Measurements from ENCODE around the gene RANBP17.
"Not testable (repeated sequence)": the region's sequence is repeated elsewhere in the genome, so short reads cannot be mapped to it uniquely, and the experiment has no call there.

RANBP17 gene

DNA sequence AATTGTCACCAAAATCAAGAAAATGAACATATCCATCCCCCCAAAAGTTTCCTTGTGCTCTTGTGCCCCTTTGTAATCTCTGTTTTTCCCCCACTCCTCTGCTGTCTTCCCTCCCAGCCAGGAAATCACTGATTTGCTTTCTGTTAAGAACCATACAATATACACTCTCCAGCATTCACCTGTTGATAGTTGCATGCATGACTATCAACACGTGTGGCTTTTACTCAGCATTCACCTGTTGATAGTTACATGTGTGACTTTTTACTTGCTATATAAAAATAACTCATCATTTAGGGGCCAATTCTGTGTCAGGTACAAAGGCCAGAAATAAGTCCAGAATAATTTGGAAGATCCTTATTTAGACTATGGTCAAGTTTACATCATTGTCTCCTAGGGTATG is 6.0 kb downstream of the RANBP17 start:
- DNase-seq (ENCODE audit: low spot score) = no peak

DNA sequence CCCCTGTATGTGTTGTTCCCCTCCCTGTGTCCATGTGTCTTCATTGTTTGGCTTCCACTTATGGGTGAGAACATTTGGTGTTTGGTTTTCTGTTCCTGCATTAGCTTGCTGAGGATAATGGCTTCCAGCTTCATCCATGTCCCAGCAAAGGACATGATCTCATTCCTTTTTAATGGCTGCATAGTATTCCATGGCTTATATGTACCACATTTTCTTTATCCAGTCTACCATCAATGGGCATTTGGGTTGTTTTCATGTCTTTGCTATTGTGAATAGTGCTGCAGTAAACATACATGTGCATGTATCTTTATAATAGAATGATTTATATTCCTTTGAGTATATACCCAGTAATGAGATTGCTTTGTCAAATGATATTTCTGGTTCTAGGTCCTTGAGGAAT is 8.6 kb downstream of the RANBP17 start:
- DNase-seq (ENCODE audit: low spot score) = not testable (repeated sequence)

DNA sequence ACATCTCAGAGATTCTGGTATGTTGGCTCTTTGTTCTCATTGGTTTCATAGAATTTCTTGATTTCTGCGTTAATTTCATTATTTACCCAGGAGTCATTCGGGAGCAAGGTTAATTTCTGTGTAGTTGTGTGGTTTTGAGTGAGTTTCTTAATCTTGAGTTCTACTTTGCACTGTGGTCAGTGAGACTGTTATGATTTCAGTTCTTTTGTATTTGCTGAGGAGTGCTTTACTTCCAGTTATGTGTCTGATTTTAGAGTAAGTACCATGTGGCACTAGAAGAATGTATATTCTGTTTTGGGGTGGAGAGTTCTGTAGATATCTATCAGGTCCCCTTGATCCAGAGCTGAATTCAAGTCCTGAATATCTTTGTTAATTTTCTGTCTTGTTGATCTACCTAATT is 12.2 kb downstream of the RANBP17 start:
- DNase-seq (ENCODE audit: low spot score) = no peak

DNA sequence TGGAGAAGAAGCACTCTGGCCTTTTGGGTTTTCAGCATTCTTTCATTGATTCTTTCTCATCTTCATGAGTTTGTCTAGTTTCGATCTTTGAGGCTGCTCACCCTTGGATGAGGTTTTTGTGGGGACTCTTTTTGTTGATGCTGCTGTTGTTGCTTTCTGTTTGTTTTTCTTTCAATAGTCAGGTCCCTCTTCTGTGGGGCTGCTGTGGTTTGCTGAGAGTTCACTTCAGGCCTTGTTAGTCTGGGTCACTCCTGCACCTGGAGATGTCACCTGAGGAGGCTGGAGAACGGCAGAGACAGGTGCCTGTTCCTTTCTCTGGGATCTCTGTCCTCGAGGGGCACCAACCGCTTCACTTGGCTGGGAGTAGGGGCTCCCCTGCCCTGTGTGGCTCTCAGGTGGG is 14.0 kb downstream of the RANBP17 start:
- no peak for DNase-seq (ENCODE audit: low spot score)

DNA sequence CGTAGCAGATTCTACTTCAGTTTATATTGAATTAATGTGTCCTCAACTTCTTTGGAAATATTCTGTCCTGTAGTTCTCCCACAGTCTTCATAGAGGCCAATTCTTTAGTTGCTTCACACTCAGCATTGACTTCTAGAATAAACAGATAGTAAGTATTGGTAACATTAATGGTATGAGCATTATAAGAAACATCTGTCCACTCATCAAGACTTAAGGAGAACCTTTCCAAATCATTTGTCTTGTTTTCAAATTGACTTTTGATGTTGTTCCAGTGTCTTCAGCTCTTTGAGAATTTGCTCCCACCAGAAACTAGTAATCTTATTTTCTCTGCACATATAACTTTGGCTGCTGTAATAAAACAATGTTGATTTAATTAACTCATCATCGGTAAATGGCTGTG is 18.3 kb downstream of the RANBP17 start:
- no peak for DNase-seq (ENCODE audit: low spot score)

DNA sequence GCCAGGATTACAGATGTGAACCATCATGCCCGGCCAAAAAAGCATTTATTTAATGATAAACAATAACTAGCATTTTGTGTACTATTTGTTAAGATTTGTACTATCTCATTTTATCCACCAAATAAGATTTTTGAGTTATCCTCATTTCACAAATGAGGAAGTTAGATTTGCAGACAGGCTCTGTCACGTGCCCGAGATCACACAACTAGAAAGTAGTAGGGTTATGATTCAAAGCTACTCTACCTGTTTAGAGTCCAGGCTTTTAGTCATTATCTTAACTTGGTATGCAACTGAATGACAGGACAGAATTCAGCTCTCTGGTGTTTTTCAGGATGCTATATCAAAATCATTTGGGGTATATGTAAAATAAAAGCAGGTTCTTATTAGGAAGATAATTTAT is 20.5 kb downstream of the RANBP17 start:
- no peak for DNase-seq (ENCODE audit: low spot score)

DNA sequence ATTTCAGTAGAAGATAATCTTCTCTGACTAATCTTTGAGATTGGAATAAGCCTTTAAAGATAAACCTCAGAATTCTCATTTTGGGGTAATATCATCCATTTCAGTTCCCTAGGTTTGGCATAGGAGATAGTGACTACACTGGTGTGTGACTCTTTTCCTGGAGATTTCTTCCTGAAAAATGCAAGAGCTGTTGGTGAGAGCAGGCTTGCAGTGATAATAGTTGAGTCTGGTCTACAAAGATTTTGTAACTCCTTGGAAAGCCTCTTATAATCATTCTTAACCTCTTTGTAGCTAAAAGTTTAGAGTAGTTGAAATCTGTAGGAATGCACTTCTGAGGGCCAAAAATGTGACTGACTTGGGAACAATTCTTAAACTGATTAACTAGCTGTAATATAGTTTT is 23.4 kb downstream of the RANBP17 start:
- DNase-seq (ENCODE audit: low spot score) = no peak

DNA sequence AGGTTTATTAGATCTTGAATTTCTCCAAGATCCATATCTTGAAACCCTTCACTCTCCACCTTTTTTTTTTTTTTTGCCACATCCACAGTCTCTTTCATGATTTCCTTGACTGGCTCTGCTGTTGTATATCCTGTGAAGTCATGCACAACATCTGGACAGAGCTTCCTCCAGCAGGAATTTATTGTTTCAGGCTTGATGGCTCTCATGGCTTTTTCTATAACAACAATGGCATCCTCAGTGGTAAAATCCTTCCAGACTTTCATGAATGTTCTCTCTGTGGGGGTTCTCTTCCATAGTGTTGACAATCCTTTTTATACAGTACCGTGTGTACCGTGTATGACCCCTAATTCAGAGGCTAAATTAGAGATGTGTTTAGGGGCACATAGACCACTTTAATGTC is 24.0 kb downstream of the RANBP17 start:
- no peak for DNase-seq (ENCODE audit: low spot score)

DNA sequence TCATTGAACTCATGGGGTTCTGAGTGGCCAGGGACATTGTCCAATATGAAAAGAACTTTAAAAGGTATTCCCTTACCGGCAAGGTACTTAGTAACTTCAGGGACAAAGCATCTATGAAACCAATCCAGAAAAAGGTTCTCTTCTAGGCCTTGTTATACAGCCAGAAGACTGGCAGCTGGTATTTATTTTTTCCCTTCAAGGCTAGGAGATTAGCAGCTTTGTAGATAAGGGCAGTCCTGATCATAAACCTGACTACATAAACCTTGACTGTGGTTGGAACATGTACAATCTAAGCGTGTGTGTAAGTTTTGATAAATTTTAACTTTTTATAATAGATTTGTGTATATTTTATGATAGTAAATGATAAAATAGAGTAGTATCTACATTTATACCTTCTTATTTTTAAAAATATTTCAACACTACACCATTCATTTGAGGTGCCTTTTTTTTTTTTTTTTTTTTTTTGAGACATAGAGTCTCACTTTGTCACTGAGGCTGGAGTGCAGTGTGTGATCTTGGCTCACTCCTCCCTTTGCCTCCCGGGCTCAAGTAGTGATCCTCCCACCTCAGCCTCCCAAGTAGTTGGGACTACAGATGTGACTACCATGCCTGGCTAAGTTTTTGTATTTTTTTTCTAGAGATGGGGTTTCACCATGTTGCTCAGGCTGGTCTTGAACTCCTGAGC is 24.5 kb downstream of the RANBP17 start:
- DNase-seq (ENCODE audit: low spot score) = no peak

DNA sequence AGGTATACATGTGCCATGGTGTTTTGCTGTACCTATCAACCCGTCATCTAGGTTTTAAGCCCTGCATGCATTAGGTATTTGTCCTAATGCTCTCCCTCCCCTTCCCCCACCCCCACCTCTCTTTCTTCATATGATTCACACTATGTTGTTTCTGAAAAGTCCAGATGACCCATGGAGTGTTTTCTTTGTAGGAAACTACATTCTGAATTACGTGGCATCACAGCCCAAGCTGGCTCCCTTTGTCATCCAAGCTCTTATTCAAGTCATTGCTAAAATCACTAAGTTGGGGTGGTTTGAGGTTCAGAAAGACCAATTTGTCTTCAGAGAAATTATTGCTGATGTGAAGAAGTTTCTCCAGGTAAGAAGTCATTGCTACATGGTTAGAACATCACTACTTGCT is 30.4 kb downstream of the RANBP17 start:
- no peak for DNase-seq (ENCODE audit: low spot score)

DNA sequence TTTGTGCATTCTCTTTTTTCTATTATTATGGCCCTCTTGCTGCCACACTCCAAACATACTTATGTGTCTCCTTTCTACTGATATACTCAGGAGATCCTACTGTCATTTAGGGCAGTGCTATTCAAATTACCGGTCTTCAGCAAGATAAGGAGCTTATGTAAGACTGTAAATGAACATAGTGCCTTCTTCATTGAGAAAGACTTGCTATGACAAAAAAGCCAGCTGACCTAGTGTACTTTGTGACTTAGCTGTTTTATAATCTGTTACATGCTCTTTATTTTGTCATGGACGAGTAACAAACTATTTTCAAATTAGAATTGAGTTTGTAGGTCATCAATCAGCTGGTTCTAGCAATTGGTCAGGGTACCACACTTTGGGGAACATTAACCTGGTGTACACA is 32.8 kb downstream of the RANBP17 start:
- DNase-seq (ENCODE audit: low spot score) = no peak

DNA sequence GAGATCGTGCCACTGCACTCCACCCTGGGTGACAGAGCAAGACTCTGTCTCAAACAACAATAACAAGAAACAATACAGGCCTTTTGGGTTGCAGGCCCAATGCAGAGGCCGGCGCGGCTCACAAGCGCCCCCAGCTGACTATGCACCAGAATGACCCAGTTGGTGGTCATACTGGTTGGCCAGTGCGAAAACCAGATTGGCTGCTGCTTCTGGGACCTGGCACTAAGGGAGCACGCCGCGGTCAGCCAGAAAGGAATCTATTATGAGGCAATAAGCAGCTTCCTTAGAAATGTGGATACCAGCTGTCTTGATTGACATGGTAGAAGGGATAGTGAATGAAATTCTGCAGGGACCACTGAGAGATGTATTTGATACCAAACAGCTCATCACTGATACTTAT is 35.0 kb downstream of the RANBP17 start:
- DNase-seq (ENCODE audit: low spot score) = no peak

DNA sequence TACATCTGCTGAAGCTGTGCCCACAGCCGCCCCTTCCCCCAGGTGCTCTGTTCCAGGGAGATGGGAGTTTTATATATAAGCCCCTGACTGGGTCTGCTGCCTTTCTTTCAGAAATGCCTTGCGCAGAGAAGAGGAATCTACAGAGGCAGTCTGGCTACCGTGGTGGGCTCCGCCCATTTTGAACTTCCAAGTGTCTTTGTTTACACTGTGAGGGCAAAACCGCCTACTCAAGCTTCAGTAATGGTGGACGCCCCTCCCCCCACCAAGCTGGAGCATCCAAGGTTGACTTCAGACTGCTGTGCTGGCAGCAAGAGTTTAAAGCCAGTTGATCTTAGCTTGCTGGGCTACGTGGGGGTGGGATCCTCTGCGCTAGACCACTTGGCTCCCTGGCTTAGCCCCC is 41.3 kb downstream of the RANBP17 start:
- DNase-seq (ENCODE audit: low spot score) = no peak

DNA sequence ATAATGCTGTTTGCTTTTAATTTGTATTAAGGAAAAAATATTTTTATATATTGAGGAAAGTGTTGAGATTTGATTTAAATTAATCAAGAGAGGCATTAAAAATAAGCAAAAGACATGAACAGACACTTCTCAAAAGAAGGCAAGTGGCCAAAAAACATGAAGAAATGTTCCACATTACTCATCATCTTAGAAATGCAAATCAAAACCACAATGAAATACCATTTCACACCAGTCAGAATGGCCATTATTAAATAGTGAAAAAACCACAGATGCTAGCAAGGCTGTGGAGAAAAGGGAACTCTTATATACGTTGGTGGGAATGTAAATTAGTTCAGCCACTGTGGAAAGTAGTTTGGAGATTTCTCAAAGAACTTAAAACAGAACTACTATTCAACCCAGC is 45.9 kb downstream of the RANBP17 start:
- no peak for DNase-seq (ENCODE audit: low spot score)

DNA sequence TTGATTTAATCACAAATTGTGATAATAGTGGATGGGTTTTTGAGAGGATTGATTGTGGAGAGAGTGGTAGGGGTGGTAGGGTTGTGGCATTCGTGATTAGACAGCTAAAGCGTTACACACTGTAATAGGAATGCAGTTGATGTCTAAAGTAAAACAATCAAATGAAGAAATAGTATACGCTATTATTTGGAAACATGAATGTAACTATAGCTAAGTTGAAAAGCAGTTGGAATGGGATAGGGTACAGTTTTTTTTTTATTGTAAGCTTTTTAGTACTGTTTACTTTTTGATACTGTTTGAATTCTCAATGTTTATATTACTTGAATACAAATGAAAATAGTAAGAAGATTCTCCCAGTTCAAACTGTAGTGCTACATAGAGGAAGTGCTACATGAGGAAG is 51.8 kb downstream of the RANBP17 start:
- no peak for DNase-seq (ENCODE audit: low spot score)

DNA sequence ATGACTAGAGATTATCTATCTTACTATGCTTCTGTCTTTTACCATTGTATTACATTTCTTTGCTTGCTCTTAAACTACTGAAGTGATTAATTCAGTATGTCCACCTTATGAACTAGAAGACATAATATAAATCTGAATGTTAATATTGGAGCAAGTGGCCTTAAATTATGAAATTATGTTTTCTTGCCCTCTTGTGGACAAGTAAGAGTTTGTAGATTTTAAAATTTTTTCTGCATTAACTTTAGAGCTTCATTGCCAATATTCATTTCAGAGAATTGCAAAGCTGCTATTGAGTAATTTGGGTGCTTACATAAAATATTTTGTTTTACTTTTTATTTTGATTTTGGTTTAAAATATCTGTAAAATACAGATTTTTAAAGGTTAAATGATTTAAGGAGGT is 55.3 kb downstream of the RANBP17 start:
- DNase-seq (ENCODE audit: low spot score) = no peak

DNA sequence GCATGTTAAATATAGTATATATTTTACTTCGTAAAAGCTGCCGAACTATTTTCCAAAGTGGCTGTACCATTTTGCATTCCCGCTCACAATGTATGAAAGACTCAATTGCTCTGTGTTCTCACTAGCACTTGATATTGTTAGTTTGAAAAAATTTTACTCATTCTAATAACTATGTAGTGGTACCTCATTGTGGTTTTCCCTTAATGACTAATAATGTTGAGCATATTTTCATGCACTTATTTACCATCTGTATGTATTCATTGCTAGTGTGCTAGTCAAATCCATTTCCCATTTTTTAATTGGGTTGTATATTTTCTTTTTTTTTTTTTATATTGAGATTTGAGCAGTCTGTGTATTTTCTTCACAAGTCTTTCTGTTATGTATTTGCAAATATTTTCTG is 58.4 kb downstream of the RANBP17 start:
- DNase-seq (ENCODE audit: low spot score) = no peak

DNA sequence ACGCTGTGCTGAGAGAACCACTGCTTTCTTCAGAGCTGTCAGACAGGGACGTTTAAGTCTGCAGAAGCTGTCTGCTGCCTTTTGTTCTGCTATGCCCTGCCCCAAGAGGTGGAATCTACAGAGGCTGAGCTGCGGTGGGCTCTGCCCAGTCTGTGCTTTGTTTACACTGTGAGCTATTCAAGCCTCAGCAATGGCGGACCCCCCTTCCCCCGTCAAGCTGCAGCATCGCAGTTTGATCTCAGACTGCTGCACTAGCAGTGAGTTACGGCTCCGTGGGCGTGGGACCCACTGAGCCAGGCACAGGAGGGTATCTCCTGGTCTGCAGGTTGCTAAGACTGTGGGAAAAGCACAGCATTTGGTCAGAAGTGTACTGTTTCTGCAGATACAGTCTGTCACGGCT is 60.5 kb downstream of the RANBP17 start:
- not testable (repeated sequence) for DNase-seq (ENCODE audit: low spot score)

DNA sequence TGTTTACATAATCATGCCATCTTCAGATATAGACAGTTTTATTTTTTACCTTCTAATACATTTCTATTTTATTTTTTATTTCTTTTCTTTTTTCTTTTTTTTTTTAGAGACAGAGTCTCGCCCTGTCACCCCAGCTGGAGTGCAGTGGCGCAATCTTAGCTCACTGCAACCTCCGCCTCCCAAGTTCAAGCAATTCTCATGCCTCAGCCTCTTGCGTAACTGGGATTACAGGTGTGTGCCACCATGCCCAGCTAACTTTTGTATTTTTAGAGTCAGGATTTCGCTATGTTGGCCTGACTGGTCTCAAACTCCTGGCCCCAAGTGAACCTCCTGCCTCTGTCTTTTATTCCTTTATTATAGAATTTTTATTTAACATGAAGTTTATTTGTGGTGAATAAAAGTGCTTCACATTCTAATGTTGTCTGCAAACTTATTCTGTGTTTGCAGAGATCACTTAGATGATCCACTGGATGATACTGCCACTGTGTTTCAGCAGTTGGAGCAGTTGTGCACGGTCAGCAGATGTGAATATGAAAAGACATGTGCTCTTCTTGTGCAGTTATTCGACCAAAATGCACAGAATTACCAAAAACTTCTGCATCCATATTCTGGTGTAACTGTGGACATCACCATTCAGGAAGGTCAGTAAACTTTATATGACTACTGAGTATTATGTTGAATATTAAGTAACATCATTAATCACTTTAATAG is 62.2 kb downstream of the RANBP17 start:
- DNase-seq (ENCODE audit: low spot score) = no peak

DNA sequence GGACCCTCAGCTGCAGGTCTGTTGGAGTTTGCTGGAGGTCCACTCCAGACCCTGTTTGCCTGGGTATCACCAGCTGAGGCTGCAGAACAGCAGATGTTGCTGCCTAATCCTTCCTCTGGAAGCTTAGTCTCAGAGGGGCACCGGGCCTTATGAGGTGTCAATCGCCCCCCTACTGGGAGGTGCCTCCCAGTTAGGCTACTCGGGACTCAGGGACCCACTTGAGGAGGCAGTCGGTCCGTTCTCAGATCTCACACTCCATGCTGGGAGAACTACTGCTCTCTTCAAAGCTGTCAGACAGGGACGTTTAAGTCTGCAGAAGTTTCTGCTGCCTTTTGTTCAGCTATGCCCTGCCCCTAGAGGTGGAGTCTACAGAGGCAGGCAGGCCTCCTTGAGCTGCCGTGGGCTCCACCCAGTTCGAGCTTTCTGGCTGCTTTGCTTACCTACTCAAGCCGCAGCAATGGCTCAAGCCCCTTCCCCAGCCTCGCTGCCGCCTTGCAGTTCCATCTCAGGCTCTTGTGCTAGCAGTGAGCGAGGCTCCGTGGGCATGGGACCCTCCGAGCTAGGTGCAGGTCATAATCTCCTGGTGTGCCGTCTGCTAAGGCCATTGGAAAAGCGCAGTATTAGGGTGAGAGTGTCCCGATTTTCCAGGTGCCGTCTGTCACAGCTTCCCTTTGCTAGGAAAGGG is 73.9 kb downstream of the RANBP17 start:
- not testable (repeated sequence) for DNase-seq (ENCODE audit: low spot score)

DNA sequence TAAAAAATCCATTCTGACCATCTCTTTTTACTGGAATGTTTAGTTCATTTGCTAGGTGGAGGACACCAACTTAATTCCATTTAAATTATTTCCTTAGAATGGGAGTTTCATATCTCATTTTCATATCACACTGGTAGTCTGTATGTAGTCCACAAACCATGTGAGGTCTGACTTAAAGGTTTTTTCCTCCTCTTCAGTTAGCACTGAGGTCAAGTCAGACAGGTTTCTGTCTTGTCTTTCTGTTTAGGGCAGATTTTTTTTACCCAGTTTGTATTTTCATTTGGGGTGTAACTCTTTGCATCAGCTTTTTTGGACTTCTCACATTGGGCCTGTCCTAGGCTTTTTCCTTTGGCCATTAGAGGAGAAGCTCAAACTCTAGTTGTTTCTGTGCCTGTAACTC is 75.3 kb downstream of the RANBP17 start:
- DNase-seq (ENCODE audit: low spot score) = no peak

DNA sequence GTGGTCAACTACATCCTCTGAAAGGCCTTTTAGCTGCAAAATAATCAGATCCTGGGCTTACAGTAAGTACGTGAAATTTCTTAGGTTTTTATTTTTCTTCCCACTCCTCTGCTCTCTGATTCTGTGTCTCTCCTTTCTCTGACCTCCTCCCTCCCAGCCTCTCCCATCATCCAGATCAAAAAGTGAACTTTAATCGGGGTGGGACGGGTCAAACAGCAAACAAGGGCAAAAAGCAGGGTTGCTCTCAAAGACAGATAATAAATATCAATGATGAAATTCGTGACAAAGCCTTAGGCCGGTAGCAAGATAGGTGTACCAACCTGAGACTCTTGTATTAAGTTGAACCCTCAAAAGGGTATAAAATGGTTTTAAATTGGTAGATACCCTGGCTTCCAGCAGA is 76.1 kb downstream of the RANBP17 start:
- no peak for DNase-seq (ENCODE audit: low spot score)

DNA sequence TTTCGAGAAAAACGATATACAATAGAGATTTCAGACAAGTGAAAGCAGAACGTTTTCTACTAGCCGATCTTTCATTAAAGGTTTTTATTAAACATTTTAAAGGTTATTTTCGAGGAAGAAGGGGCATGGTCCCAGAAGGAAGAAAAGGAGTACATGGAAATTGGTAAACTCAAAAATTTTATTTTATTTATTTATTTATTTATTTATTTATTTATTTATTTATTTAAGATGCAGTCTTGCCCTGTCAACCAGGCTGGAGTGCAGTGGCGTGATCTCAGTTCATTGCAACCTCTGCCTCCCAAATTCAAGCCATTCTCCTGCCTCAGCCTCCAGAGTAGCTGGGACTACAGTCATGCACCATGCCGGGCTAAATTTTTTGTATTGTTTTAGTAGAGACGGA is 77.4 kb downstream of the RANBP17 start:
- no peak for DNase-seq (ENCODE audit: low spot score)

DNA sequence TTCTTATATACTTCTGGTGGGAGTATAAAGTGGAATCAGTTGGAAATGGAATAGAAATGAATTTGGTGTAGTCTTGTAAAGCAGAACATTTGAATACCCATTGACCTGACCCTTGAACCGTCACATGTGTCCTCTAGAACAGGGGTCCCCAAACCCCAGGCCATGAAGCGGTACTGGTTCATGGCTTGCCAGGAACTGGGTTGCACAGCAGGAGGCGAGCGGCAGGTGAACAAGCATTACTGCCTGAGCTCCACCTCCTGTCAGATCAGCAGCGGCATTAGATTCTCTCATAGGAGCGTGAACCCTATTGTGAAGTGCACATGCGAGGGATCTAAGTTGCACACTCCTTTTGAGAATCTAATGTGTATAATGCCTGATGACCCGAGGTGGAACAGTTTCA is 80.0 kb downstream of the RANBP17 start:
- DNase-seq (ENCODE audit: low spot score) = no peak

Data from hematopoietic multipotent progenitor cell treated with erythropoietin and hydrocortisone succinate and interleukin-3 and kit ligand, for 17 days (in vitro differentiated cells).